ENCODE results near the gene NAPB. TPM values are rescaled to one million over a fixed set of nuclear protein-coding genes. Genes with fewer than 3 reads are reported as not detected.

The NAPB gene
- 2.8 to 3.4 TPM (median 3.3 TPM) in 5 replicates for total RNA-seq (2022; extraction: Qiagen RNA extraction)

GRCh38 chr20:23420943-23421931 lies at the start of gene NAPB:
Gene NAPB, minus strand, starts transcription at chr20:23421488. Its CDS starts 86 bp downstream, at chr20:23421402.

GRCh38 chr20:23452776-23453175 lies 31.5 kb upstream of the NAPB start, which contains the start of gene CST11:
Gene CST11, minus strand, starts transcription at chr20:23452876. Its CDS starts 65 bp downstream, at chr20:23452811.

GRCh38 chr20:23361476-23362391 lies 59.6 kb downstream of the NAPB start, which contains the start of gene GZF1:
Gene GZF1, plus strand, starts transcription at chr20:23362182. Its CDS starts 2,202 bp downstream, at chr20:23364384.

GRCh38 chr20:23350196-23350903 lies 70.9 kb downstream of the NAPB start, which contains the start of gene NXT1:
Gene NXT1, plus strand, starts transcription at chr20:23350791. Its CDS starts 3,251 bp downstream, at chr20:23354042.

Other genes with a start within 250 kb of the NAPB start
- 53.2 to 68.0 TPM (median 67.4 TPM) in 5 replicates for gene NXT1, start 70.7 kb downstream of the NAPB start, total RNA-seq (2022; extraction: Qiagen RNA extraction)
- 7.7 to 14.4 TPM (median 10.8 TPM) in 5 replicates for gene GZF1, start 59.3 kb downstream of the NAPB start, total RNA-seq (2022; extraction: Qiagen RNA extraction)
- gene CSTL1, start 18.2 kb upstream of the NAPB start, total RNA-seq (2022; extraction: Qiagen RNA extraction): 0.35 TPM in 1 of 5 replicates, not detected in the others
- gene CST11, start 31.4 kb upstream of the NAPB start, total RNA-seq (2022; extraction: Qiagen RNA extraction): not detected in 5 replicates
- not detected in 5 replicates for gene CST8, start 69.6 kb upstream of the NAPB start, total RNA-seq (2022; extraction: Qiagen RNA extraction)
- gene CST9L, start 147.0 kb upstream of the NAPB start, total RNA-seq (2022; extraction: Qiagen RNA extraction): not detected in 5 replicates
- not detected in 5 replicates for gene CST9, start 184.4 kb upstream of the NAPB start, total RNA-seq (2022; extraction: Qiagen RNA extraction)
- gene CST3, start 216.5 kb upstream of the NAPB start, total RNA-seq (2022; extraction: Qiagen RNA extraction): 263 to 436 TPM (median 419 TPM) in 5 replicates

Data from A549 treated with Mapracorat at 1 μM for 4 hours (cell line).